Measurements from ENCODE around the gene PPFIA1.
"Not testable (repeated sequence)": the region's sequence is repeated elsewhere in the genome, so short reads cannot be mapped to it uniquely, and the experiment has no call there.

Gene PPFIA1

DNA sequence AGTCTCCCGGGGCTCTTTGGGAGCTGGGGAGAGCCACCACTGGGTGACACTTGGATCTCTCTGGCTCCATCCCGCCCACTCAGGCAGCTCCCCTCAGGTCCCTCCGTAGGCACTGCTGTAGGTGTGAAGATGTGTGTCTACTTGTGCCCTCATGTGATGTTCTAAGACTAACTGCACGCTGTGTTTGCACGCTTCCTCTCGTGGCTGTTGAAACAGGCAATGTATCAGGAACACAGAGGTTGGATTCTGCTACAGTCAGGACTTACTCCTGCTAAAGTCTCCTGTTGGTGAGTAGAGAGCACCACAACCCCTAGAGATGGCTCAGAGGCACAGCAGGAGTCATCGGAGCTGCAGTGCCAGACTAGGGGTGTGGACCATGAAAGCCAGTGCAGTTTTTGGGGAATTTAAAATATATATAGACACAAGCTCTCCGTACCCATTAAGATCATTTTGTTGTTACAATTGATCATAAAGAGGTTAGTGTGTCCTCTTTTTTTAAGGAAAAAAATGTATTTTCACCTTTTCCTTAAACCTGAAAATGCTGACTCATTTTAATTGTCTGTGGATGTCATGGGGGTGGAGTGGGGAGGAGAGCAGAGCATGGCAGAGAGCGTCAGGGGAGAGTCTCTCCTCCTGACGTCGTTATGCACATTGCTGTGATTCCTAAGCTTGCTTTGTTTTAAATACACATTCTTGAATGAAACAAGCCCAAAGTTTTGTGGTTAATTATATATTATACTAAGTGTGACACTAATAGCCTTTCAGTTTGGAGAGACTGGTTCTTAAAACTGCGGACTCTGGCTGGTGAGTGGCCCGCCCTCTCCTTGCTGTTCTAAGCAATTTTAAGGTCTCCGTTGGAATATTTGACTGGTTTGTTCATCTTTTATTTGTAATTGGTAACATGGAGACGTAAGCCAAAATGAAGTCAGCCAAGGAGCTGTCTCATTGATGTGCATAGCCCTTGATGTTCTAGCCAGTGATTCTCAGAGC is 111.7 kb downstream of the PPFIA1 start:
- TF ChIP-seq, protein P1, sequence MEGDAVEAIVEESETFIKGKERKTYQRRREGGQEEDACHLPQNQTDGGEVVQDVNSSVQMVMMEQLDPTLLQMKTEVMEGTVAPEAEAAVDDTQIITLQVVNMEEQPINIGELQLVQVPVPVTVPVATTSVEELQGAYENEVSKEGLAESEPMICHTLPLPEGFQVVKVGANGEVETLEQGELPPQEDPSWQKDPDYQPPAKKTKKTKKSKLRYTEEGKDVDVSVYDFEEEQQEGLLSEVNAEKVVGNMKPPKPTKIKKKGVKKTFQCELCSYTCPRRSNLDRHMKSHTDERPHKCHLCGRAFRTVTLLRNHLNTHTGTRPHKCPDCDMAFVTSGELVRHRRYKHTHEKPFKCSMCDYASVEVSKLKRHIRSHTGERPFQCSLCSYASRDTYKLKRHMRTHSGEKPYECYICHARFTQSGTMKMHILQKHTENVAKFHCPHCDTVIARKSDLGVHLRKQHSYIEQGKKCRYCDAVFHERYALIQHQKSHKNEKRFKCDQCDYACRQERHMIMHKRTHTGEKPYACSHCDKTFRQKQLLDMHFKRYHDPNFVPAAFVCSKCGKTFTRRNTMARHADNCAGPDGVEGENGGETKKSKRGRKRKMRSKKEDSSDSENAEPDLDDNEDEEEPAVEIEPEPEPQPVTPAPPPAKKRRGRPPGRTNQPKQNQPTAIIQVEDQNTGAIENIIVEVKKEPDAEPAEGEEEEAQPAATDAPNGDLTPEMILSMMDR (conservative IDR thresholded peaks at IDR 0.05), result no peak
- TF ChIP-seq ZFX (IDR thresholded peaks at IDR 0.05), result no peak
- H3K27ac ChIP-seq, result no peak overlapping the region

DNA sequence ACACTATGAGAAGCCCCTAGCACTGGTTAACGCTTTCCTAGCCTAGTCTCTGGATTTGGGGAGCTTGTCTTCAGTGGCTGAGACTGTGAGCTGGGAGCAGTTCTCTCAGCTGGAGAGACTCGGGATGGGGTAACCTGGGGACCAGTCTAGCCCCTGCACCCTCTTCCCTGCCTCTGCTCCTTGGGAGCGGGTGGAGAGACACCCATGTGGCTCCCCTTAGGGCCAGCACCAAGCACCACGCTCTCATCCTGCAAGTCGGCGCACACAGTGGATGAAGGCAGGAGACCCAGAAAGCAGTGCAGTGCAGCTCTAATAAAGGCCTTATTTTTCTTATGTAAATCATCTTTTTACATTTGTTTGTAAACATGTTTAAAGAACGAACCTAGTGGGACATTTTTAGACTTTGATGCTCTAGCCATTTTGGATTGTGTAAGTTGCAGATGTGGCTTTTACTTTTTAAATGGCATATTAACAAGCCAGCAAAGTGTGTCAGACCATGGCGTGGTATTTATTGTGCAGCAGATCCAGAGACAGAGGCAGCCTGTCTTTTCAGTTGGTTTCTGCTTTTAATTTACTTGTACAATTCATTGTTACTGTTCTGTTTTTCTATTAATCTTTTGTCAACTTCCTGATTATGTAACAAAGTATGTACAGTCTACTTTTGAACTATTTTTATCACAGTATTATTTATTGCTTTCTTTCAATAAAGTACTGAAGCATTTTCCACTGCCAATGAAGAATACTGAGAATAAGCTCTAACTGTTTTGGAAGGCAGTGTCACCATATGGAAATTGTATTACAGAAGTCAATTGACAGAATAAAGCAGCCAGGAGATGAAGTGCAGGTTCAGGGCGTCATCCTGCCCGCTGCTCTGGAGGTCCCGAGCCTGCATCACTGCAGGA is 113.4 kb downstream of the PPFIA1 start:
- TF ChIP-seq ZFX (IDR thresholded peaks at IDR 0.05), result no peak
- H3K27ac ChIP-seq, result no peak overlapping the region

GRCh38 chr11:70384566-70385152 is 114.2 kb downstream of the PPFIA1 start:
- TF ChIP-seq, protein P1 (conservative IDR thresholded peaks at IDR 0.05), result no peak
- no peak for TF ChIP-seq ZFX (IDR thresholded peaks at IDR 0.05)
- no peak overlapping the region for H3K27ac ChIP-seq

DNA sequence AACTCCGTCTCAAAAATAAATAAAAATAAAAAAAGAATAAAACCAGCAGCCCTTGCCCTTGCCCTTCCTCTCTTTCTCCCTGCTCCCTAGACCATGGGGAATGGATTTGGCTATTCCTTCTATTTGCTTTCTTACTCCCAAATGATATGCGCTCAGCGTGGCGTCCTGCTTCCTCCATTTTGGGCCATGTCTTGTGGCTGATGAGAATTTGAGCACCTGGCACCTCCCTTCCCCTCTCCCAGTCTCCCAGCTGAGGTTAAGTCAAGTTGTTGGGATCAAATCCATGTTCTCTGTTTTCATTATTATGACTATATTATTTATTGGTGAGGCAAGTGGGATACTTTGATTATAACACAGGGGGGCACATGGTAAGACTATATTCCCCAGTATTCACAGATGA is 117.1 kb downstream of the PPFIA1 start:
- TF ChIP-seq, protein P1 (conservative IDR thresholded peaks at IDR 0.05), result no peak
- no peak for TF ChIP-seq ZFX (IDR thresholded peaks at IDR 0.05)
- no peak overlapping the region for H3K27ac ChIP-seq

- H3K27ac ChIP-seq, result no peak overlapping the region
- TF ChIP-seq, protein P1 (conservative IDR thresholded peaks at IDR 0.05), result no peak
- TF ChIP-seq ZFX (IDR thresholded peaks at IDR 0.05), result no peak
These were observed 118.7 kb downstream of the PPFIA1 start for GRCh38 chr11:70389201-70389600.

DNA sequence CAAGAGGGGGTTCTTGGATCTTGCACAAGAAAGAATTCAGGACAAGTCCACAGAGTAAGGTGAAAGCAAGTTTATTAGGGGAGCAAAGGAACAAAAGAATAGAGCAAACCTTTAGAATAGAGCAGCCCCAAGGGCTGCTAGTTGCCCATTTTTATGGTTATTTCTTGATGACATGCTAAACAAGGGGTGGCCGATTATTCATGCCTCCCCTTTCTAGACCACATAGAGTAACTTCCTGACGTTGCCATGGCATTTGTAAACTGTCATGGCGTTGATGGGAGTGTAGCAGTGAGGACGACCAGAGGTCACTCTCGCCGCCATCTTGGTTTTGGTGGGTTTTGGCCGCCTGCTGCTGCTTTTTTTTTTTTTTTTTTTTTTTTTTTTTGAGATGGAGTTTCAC is 120.4 kb downstream of the PPFIA1 start:
- not testable (repeated sequence) for H3K27ac ChIP-seq

DNA sequence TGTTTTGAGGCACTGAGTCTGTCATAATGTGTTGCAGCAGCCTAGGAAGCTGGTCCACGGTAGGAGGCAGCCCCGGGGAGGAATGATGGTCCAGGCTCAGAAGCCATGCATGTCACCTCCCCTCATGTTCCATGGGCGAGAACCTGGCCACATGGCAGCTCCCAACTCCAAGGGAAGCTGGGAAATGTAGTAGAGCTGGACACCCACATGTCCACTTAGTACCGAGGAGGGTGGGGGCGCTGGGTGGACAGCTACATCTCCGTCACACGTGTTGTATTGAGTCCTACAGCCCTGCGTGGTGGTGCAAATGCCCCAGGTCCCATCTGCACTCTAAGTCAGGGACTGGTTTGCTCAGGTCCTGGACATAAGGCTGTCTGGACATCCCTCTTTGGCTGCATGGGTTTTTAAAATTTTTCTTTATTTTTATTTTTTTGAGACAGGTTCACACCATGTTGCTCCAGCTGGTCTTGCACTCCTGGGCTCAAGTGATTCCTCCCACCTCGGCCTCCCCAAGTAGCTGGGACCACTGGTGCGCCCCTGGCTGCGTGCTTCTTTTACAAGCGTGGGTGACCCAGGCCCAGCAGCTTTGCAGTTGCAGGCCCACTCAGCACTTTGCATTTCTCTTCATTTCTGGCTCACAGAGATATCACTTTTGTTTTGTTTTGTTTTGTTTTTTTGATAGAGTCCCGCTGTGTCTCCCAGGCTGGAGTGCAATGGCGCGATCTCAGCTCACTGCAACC is 123.9 kb downstream of the PPFIA1 start:
- TF ChIP-seq ZFX (IDR thresholded peaks at IDR 0.05), result no peak
- TF ChIP-seq, protein P1 (conservative IDR thresholded peaks at IDR 0.05), result no peak
- H3K27ac ChIP-seq, result no peak overlapping the region

Data from C4-2B (cell line).